ENCODE data around the gene SCIMP. TPM values are rescaled to one million over a fixed set of nuclear protein-coding genes. Genes with fewer than 3 reads are reported as not detected.

Gene SCIMP
- total and polyA plus RNA-seq, 2 of the 4 experiments (the other 2 are of a cell fraction), result not detected

GRCh38 chr17:5257124-5257523 lies 22.5 kb upstream of the SCIMP start:
- Histone ChIP-seq H3K27me3 (ENCODE audit: control insufficient read depth, insufficient read depth, low read length) (peaks cover 4% of the 10 kb centered on the region; the same call in 1 of the 2 replicates), H3K18ac (ENCODE audit: low read depth, low read length) (no peak overlapping the region), H3K56ac (ENCODE audit: extremely low read depth, insufficient read depth, low read length) (no peak overlapping the region), H2AK9ac (replicated peaks; ENCODE audit: low read depth, low read length, poor library complexity) (no peak overlapping the region), H2BK20ac (ENCODE audit: low read depth, low read length) (no peak overlapping the region), H2BK120ac (ENCODE audit: low read depth, low read length) (no peak overlapping the region), H2BK5ac (ENCODE audit: low read depth, low read length, poor library complexity, severe bottlenecking) (no peak overlapping the region), H3K36me3 (ENCODE audit: control insufficient read depth, insufficient read depth, low read length) (no peaks in the 10 kb centered on the region), H4K91ac (ENCODE audit: insufficient read depth, low read depth, low read length) (no peak overlapping the region), H3K9me3 (ENCODE audit: control insufficient read depth, insufficient read depth, low read length) (no peaks in the 10 kb centered on the region), H4K8ac (ENCODE audit: low read depth in 2 of 2, low read length in 2 of 2) (no peak overlapping the region), H3K4me2 (ENCODE audit: low read depth, low read length) (no peak overlapping the region), H2BK15ac (ENCODE audit: low read depth, low read length) (no peak overlapping the region), H3K79me1 (ENCODE audit: low read depth in 1 of 2, low read length in 2 of 2) (no peaks in the 10 kb centered on the region), H3K23ac (ENCODE audit: low read depth, low read length) (no peak overlapping the region), H3K9ac (ENCODE audit: low read depth, low read length) (no peak overlapping the region), H2AFZ (replicated peaks; ENCODE audit: low read length, poor library complexity) (no peak overlapping the region), H3K4me1 (ENCODE audit: control insufficient read depth, insufficient read depth, low read length) (no peaks in the 10 kb centered on the region), H4K20me1 (ENCODE audit: insufficient read depth, low read length) (no peaks in the 10 kb centered on the region), H3K4ac (ENCODE audit: low read depth, low read length) (no peak overlapping the region), H2AK5ac (ENCODE audit: low read depth, low read length) (no peak overlapping the region), H3K14ac (replicated peaks; ENCODE audit: low read depth, low read length) (no peak overlapping the region), H3K9me1 (ENCODE audit: insufficient read depth, low read length) (no peaks in the 10 kb centered on the region), H4K5ac (ENCODE audit: low read depth, low read length) (no peak overlapping the region), H3K27ac (ENCODE audit: insufficient read depth, low read length) (no peak overlapping the region), H3K4me3 (ENCODE audit: insufficient read depth, low read depth, low read length) (no peak overlapping the region)
- ChIA-PET CTCF (no interaction called here), POLR2A (ENCODE audit: unreplicated experiment) (no interaction called here)
- ATAC-seq (ENCODE audit: low read depth) (no peak), DNase-seq (no peak)
- no CpG with 5 or more reads among the region's 5 CpGs for WGBS, 2 experiments (ENCODE audit: extremely low coverage in 2 of 2, insufficient read length in 1 of 2)
- dilution Hi-C loops (cut with HindIII; ENCODE audit: low sequenced_read_pairs, unreplicated experiment) (no loop called here), intact Hi-C loops (cut with micrococcal nuclease) (no loop called here), in situ Hi-C loops (cut with MboI; ENCODE audit: low sequenced_read_pairs) (no loop called here)
- BruUV-seq (replicated peaks), result no TSS peak
- no peak for TF ChIP-seq RCOR1 (IDR thresholded peaks at IDR 0.05; ENCODE audit: insufficient replicate concordance, low read length)
- no peak for TF ChIP-seq SMC3 (IDR thresholded peaks at IDR 0.05; ENCODE audit: low read depth, low read length)
- no peak for TF ChIP-seq RFX5 (IDR thresholded peaks at IDR 0.05; ENCODE audit: low read depth, low read length)
- TF ChIP-seq CHD1 (IDR thresholded peaks at IDR 0.05; ENCODE audit: low read depth, low read length), result no peak
- TF ChIP-seq NFE2L2 (IDR thresholded peaks at IDR 0.05; ENCODE audit: low read depth, low read length), result no peak
- TF ChIP-seq MAFK (IDR thresholded peaks at IDR 0.05; ENCODE audit: low read depth, low read length), result no peak

Data from IMR-90 (cell line).